Measurements from ENCODE around the gene PAPSS2. TPM values are rescaled to one million over a fixed set of nuclear protein-coding genes. Genes with fewer than 3 reads are reported as not detected.

PAPSS2 gene
- total RNA-seq, 1 donor from 2014 or later = 32.3 TPM

DNA sequence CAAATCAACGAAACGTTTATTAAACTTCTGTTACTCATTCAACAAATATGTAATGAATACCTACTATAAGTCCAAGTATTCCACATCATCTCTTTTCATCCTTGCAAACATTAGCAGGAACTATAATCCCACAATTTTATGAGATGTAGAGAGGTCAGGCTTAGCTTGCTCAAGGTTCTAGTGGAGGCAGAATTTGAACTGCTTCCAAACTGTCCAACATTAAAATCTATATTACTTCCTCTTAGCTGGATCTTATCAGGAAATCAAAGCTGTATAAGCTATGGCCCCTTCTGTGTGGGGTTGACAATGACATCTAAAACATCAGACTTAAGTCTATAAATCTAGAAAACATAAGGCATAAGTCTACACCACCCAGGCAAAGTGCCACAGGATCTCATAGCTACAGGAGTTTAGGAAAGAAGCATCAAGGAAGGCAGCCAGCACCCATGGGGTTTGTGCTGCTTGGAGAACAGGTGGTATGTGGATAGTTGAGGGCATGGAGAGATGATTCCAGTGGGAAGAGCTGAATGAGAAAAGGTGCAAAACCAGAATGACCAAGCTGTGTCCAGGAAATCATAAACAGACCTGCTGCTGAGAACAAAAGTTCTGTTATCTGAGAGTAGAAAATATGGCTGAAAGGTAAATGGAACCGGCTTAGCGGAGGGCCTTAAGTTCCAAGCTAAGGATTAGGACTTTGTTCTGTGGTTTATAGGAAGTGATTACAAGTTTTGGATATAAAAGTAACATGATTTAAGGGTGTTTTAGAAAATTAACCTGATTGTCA lies 34.5 kb downstream of the PAPSS2 start:
- intact Hi-C loops (cut with DNase I) = no loop called here
- DNase-seq (ENCODE audit: low spot score) = no peak
- ATAC-seq = no peak

DNA sequence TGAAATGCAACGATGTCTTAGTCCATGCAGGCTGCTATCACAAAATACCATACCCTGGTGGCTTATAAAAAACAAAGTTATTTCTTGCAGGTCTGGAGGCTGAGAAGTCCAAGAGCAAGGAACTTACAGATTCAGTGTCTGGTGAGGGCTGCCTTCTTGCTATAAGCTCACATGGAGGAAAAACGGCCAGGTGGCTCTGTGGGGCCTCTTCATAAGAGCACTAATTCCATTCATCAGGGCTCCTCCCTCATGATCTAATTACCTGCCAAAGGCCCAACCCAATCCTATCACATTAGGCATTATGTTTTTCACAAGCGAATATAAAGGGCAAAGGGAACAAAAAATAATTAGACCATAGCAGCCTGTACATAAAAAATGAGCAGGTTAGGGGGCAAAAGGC lies 35.4 kb downstream of the PAPSS2 start:
- ATAC-seq (no peak), DNase-seq (ENCODE audit: low spot score) (no peak)
- intact Hi-C loops (cut with DNase I) = no loop called here

DNA sequence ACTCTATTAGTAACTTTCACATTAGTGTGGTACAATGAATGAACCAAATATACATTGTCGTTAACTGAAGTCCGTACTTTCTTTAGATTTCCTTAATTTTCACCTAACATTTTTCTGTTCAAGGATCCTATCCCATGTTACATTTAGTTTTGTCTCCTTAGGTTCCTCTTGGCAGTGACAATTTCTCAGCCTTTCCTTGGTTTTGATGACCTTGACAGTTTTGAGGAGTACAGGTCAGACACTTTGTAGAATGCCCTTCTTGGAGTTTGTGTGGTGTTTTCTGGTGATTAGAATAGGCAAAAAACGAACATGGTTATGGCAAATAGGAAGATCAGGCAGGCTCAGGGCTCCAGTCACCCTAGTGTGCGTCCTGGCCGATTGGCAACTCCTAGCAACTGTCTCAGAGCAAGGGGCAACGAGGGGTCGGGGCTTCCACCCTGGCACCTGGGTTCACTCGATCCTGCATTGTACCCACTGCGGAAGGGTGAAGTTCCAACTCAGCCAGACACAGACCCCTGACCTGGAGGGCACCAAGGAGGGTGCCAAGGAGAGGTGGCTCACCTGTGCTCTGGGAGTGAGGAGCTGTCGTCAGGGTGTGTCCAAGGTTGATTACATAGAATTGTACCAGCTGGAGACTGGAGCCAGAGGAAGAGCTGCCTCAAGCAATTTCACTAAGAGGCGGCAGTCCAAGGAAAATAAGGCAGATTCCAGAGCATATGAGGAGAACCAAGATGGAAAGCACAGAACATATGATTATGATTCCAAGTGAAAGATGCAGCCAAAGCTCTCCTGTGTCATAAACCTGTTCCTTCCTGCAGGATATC lies 37.5 kb downstream of the PAPSS2 start:
- DNase-seq (ENCODE audit: low spot score) = no peak
- intact Hi-C loops (cut with DNase I) = no loop called here
- no peak for ATAC-seq

DNA sequence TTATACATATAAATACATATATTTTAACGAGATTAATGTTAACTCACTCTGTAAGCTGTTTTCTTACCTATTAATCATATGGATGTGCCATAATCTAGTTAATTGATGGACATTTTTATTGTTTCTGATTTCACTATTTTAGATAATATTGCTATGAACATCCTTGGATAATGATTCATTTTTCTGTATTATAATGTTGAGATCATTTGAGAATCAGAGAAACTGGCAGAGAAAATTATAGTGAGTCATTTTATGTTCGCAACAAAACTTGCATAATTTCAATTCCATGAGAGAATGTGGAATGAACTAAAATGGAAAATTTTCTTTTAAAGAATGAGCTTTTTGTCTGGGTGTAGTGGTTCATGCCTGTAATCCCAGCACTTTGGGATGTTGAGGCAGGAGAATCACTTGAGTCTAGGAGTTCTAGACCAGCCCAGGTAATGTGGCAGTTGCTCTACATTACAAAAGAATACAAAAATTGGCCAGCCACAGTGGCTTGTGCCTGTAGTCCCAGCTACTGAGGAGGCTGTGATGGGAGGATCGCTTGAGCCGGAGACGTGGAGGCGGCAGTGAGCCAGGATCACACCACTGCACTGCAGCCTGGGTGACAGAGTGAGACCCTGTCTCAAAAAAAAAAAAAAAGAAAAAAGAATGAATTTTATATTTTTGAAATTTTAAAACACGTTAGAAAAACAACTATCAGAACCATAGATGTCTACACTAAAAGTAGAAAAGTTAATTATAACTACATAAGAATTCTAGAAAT lies 40.5 kb downstream of the PAPSS2 start:
- intact Hi-C loops (cut with DNase I) = no loop called here
- ATAC-seq = peak; percentile 47
- no peak for DNase-seq (ENCODE audit: low spot score)

DNA sequence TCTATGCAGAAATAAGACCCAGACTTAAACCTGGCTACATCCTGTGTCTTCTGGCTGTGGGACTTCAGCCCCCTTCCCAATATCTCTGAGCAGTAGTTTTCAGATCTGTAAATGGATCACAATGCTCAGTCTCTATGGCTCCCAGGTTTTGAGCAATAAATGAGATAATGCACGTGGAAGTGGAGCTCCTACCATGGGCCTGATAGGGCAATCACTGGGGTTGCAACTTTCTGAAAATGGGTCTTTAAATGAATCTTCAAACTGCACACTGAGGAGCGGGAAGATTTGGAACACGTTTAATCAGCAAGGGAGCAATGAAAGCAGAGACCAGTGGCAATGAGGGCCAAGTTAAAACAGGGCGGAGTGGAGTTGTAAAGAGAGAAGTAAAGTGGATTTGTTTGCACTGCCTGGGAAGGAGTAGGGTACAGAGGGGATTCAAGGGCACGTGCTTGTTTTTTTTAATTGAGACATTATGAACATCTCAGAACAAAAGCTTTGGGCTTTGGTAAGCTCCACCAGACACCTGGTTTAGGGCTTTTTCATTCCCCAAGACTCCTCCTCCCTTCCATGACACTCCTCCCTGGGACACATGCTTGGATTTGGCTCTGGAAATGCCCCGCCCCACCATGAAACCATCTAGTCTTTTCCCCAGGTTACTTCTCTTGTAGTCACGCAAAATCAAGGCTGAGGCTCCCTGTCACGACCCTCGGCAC lies 42.7 kb downstream of the PAPSS2 start:
- intact Hi-C loops (cut with DNase I) = no loop called here
- DNase-seq (ENCODE audit: low spot score) = no peak
- peak; percentile 52 for ATAC-seq

DNA sequence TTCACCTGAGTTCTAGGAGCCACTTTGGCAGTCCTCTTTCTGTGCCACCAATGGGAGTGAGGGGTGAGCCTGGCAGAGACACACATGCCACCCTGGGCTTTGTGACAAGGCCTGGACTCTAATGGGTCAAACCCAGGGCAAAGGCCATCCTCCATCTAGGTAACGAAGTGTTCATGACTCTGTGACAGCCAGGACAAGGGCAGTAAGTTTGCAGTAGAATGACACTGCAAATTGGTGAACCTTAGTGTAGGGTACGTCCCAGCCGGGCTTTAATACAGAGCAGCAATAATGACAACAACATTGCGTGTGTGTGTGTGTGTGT lies 43.3 kb downstream of the PAPSS2 start:
- intact Hi-C loops (cut with DNase I) = no loop called here
- no peak for DNase-seq (ENCODE audit: low spot score)
- no peak for ATAC-seq

DNA sequence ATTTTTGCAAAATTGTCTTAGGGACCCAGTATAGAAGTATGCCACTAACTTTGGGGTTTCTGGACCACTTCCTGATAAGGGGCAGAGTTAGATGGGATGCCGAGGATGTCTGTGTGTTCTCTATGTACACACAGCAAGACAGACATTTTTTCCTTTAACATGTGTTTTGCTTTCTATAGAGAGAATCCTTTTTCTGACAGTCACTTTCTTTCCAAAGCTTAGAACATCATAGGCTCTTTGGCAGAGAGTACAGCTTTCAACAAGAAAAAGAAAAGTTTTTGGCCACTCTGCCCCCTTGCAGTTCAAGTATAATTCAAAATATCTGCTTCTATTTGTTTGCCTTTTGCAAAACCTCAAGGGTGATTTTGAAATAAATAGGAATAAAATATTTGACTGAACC lies 44.1 kb downstream of the PAPSS2 start:
- no peak for DNase-seq (ENCODE audit: low spot score)
- intact Hi-C loops (cut with DNase I) = no loop called here
- ATAC-seq = peak; percentile 38

DNA sequence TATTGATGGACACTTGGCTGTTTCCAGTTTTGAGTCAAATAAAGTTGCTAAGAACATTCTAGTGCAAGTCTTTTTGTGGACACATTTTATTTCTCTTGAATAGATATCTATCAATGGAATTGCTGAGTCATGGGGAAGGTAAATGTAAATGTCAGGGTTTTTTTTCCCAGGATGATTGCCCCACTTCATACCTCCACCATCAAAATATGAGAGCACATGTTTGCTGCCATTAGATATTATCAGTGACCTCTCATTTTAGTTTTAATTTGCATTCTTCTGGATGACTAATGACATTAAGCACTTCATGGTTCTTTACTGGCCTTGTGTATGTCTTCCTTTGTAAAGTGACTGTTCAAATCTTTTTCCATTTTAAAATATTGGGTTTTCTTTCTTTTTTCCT lies 45.7 kb downstream of the PAPSS2 start:
- DNase-seq (ENCODE audit: low spot score) = no peak
- intact Hi-C loops (cut with DNase I) = no loop called here
- no peak for ATAC-seq

DNA sequence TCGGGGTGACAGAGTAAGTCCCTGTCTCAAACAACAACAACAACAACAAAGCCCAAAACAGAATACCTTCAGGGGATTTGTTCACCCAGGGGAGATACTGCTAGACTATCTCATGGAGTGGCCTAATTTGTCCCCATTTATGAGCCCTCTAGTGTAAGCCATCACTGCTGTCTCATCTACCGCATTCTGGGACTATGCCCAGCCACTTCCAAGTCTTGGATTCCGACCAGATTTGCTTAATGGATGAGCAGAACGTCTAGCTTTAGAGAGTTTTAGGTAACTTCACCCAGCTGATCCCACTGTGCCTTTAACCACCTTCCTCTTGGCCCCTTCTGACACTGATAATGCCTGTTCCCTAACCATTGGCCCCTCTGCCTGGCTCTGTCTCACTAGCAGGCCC lies 47.1 kb downstream of the PAPSS2 start:
- ATAC-seq (no peak), DNase-seq (ENCODE audit: low spot score) (no peak)
- intact Hi-C loops (cut with DNase I) = no loop called here

DNA sequence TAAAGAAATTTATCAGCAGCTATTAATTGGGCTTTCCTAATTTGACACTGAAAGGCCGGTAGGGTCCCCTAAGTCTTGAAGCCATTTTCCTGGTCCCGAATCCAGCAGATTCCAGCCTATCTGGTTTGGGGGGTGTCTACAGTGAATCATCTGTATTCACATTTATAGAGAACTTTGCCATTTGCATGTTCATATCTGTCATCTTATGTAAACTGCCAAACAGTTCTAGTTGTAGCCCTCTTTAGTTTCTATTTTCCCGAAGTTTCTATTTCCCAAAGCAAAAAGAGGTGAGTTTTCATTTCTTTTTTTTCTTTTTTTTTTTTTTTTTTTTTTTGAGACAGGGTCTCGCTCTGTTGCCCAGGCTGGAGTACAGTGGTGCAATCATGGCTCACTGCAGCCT lies 47.6 kb downstream of the PAPSS2 start:
- intact Hi-C loops (cut with DNase I) = no loop called here
- DNase-seq (ENCODE audit: low spot score) (no peak), ATAC-seq (no peak)

DNA sequence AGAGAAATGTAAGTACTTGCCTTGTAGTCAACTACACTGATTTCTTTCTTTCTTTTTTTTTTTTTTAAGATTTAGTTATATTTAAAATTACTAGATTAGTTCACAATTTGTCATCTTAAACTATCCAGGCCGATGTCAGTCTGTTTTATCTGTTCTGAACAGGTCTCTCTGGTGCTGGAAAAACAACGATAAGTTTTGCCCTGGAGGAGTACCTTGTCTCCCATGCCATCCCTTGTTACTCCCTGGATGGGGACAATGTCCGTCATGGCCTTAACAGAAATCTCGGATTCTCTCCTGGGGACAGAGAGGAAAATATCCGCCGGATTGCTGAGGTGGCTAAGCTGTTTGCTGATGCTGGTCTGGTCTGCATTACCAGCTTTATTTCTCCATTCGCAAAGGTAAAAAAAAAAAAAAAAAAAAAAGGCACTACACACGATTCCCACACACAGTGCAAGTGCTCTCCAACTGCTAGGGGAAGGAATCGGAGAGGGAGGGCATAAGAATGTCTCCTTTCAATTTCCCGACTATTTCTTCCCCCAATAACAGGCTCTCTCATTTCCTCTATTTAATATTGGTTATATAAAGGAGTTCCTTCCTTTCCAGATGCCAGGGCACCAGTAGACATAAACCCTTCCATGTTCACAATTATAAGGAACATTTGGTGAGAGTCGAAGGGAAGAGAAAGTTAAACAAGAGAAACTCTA lies 53.4 kb downstream of the PAPSS2 start:
- DNase-seq (ENCODE audit: low spot score) (no peak), ATAC-seq (no peak)
- intact Hi-C loops (cut with DNase I) = no loop called here

DNA sequence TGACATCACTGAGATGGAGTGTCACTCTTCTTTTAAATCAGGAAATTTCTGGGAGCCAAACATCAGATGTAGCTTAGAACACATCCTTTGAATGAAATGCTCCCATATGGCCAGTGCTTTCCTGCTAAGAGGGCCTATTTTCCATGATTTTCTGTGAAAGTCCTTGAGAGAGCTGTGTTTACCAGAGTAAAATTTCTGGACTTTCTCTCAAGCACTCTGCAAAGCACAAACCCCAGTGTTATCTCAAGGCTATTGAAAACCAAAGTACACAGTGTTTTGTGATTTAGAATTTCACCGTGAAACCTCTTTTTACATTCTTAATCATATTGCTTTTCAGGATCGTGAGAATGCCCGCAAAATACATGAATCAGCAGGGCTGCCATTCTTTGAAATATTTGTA lies 54.0 kb downstream of the PAPSS2 start:
- ATAC-seq = no peak
- intact Hi-C loops (cut with DNase I) = no loop called here
- no peak for DNase-seq (ENCODE audit: low spot score)

DNA sequence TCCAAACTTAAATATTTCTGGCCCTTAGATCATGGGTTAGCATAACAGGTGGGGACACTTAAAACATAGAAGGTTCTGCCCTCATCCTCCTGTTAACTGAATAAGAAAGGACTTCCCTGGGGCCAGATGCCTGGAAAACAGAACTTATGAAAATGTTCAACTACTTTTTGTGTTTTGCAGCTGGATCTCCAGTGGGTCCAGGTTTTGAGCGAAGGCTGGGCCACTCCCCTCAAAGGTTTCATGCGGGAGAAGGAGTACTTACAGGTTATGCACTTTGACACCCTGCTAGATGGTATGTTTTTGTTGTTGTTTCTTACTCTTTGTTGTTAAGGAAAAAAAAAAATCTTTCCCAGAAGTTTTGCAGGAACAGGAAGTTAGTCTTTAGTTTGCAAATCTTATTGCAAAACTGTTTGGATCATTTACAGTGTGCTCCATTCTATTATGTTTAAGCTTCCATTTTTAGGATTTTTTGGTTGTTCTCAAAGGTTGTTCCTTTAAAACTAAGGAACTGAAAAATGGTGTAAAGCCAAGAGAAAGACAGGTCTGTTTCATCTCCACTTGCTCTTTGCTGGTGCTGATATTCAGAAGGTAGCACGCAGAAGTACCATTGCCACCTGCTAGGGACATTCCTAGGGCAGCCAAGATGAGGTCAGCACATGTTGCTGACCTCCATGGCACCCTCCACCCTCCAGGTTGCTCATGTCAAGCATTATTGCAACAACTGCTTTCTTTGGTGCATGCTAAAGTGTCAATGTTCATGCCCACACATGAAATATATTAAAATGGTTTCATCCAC lies 56.1 kb downstream of the PAPSS2 start:
- no peak for DNase-seq (ENCODE audit: low spot score)
- intact Hi-C loops (cut with DNase I) = no loop called here
- peak; percentile 30 for ATAC-seq

DNA sequence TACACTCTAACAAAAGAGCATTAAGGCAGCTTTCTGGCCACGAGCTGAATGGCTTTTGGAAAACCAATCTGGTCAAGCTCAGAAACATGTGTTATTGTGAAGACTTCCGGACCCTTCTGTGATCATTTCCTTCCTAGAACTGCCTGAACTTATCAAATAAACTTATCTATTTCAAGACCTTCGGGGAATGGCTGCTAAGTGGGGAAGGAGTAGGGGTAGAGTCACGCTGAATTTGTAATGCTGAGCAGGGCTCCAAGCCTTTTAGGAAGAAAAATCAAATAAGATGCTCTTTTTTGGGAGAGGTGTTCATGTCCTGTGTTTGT lies 56.6 kb downstream of the PAPSS2 start:
- DNase-seq (ENCODE audit: low spot score) (no peak), ATAC-seq (no peak)
- intact Hi-C loops (cut with DNase I) = no loop called here

DNA sequence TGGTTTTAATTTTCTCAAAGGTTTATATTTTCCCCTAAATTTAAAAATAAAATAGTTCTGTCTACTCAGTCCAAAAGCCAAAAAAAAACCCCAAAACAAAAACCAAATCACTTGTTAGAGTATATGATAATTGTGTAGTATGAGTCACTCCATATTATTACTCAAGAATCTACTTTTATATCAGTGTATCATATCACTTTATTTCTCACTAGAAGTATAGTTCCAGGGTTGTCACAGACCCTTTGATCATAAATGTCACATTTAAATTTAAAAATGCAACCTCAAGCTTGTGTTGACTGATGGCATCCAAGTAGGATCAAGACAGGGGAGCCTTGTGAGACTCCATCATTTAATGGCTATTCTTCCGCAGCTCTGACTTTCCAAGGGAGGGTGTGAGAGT lies 61.0 kb downstream of the PAPSS2 start:
- intact Hi-C loops (cut with DNase I) = no loop called here
- ATAC-seq (no peak), DNase-seq (ENCODE audit: low spot score) (no peak)

DNA sequence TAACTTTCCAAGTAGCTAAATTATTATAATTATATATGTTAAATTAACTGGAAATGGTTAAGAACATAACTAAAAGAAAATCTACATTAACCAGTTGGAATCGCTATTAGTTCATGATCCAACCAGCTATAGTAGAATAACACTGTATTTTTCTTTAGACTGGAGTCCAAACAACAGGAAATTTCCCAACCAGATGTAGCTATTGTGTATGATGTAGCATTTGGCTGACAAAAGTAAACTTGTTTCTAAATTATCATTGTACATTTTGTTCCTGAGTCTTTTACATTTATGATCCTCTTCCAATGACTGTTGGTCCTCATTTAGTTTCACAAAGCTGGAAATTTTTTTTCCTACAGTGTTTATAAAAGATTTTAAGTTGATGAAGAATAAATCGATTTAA lies 62.1 kb downstream of the PAPSS2 start:
- ATAC-seq = no peak
- DNase-seq (ENCODE audit: low spot score) = no peak
- intact Hi-C loops (cut with DNase I) = no loop called here

DNA sequence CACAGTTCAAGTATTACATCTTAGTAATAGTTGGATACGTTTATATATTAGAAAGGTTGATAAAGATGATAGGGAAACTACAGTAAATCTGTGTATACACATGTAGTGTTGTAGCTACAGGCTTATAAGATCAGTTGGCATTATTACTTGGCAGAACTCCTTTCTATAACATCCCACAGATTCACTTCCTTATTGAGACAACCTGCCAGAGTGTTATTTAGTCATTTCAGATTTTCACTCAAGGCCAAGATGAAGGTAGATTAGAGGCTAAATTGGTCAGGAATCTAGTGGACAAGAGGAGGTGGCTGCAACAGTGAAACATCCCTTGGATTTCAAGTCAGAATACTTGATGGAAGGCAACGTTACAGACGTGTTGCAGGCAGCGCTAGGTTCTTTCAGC lies 63.0 kb downstream of the PAPSS2 start:
- intact Hi-C loops (cut with DNase I) = no loop called here
- no peak for DNase-seq (ENCODE audit: low spot score)
- ATAC-seq = no peak

DNA sequence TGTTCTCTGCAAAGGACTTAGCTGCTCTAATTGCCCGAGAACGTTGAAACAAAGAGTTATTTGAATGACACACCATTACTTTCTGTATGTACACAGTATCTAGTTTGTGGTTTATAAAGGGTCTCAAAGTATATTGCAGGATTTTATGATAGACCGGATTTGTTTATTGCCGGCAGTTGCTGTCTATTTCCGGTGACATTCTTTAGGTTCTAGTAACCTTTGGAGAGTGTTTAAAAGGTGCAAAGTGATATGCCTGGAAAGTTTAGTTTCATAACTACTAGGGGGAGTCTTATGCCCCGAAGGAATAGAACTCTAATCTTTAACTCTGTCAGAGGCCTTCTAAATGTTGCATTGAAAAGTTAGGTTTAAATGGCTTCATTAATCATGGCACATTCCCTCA lies 63.8 kb downstream of the PAPSS2 start:
- ATAC-seq (no peak), DNase-seq (ENCODE audit: low spot score) (no peak)
- intact Hi-C loops (cut with DNase I) = no loop called here

Data from sciatic nerve (tissue), 2 donors.